Liver (tissue), 3 donors: ENCODE results near the gene SUGCT.

Source experiments
- EGR1 ChIP-seq, 2 donors: IDR thresholded peaks; 2 replicates each; pipeline ENCODE4 v1.6.1; 2016 to 2018; ENCODE audit warnings: antibody characterized with exemption in 2 of 2, low read depth in 2 of 2
- GABPA ChIP-seq, 2 donors: IDR thresholded peaks in 1 of 2; conservative IDR thresholded peaks in 1 of 2; 2 replicates each; pipeline ENCODE4 v1.6.1; 2016; ENCODE audit warnings: antibody characterized with exemption in 2 of 2, mild to moderate bottlenecking in 1 of 2, moderate library complexity in 1 of 2
- HNF4A ChIP-seq, 2 donors: conservative IDR thresholded peaks; 2 replicates each; pipeline ENCODE4 v1.6.1; 2016; ENCODE audit warnings: antibody characterized with exemption in 2 of 2, mild to moderate bottlenecking in 2 of 2
- JUND ChIP-seq, 2 donors: IDR thresholded peaks; 2 replicates each; pipeline ENCODE4 v1.6.1; 2016; ENCODE audit warnings: antibody characterized with exemption in 2 of 2
- RAD21 ChIP-seq, 2 donors: IDR thresholded peaks; 2 replicates each; pipeline ENCODE4 v1.6.1; 2016; ENCODE audit warnings: antibody characterized with exemption in 2 of 2, mild to moderate bottlenecking in 2 of 2
- TAF1 ChIP-seq: conservative IDR thresholded peaks from 2 replicates; pipeline ENCODE4 v1.6.1; 2016; ENCODE audit warnings: antibody characterized with exemption, mild to moderate bottlenecking
- YY1 ChIP-seq: IDR thresholded peaks from 2 replicates; pipeline ENCODE4 v1.6.1; 2016; ENCODE audit warnings: antibody characterized with exemption, mild to moderate bottlenecking
- TF ChIP-seq, protein P1 (sequence below): fragments of 150-350 bp; IDR thresholded peaks from 2 replicates; pipeline ENCODE4 v1.5.1; 2017; ENCODE audit warnings: improper control_type of control experiment, low read depth, low read length; ENCODE audit not compliant: missing input control
- TF ChIP-seq, protein P2 (sequence below): IDR thresholded peaks from 2 replicates; pipeline ENCODE4 v1.6.1; 2016; ENCODE audit warnings: antibody characterized with exemption
- TF ChIP-seq, protein P3 (sequence below): IDR thresholded peaks from 2 replicates; pipeline ENCODE4 v1.6.1; 2016; ENCODE audit warnings: antibody characterized with exemption
- TF ChIP-seq, protein P4 (sequence below): IDR thresholded peaks from 2 replicates; pipeline ENCODE4 v1.6.1; 2016; ENCODE audit warnings: antibody characterized with exemption, mild to moderate bottlenecking
- TF ChIP-seq, protein P5 (sequence below): IDR thresholded peaks from 2 replicates; pipeline ENCODE4 v1.6.1; 2016; ENCODE audit warnings: antibody characterized with exemption
- donor health status: healthy.
- donor health status: healthy.

DNA sequence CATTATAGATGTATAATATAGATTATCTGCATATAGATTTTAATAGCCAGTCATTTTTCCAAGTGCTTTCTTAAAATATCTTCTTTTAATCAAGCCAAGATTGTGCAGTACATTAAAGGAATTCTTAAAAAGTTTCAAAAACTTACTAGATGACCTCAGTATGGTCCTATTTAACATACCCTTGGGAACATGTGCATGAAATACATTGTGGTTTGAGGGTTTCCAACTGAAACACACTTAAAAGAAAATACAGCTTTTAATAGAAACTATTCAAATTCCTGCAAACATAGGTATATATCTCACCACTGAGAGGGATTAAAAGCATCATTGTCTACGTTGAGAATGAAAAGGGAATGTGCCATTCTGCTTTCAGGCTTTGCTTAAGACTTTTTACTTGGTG, 364.9 kb downstream of the SUGCT start:
- TF ChIP-seq, protein P1, sequence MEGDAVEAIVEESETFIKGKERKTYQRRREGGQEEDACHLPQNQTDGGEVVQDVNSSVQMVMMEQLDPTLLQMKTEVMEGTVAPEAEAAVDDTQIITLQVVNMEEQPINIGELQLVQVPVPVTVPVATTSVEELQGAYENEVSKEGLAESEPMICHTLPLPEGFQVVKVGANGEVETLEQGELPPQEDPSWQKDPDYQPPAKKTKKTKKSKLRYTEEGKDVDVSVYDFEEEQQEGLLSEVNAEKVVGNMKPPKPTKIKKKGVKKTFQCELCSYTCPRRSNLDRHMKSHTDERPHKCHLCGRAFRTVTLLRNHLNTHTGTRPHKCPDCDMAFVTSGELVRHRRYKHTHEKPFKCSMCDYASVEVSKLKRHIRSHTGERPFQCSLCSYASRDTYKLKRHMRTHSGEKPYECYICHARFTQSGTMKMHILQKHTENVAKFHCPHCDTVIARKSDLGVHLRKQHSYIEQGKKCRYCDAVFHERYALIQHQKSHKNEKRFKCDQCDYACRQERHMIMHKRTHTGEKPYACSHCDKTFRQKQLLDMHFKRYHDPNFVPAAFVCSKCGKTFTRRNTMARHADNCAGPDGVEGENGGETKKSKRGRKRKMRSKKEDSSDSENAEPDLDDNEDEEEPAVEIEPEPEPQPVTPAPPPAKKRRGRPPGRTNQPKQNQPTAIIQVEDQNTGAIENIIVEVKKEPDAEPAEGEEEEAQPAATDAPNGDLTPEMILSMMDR, result no peak
- TF ChIP-seq YY1, result no peak
- TF ChIP-seq JUND (IDR thresholded peaks at IDR 0.05), result no peak
- TF ChIP-seq GABPA (IDR thresholded peaks at IDR 0.05 in 1 of 2, conservative IDR thresholded peaks at IDR 0.05 in 1 of 2), result no peak
- TF ChIP-seq, protein P2, sequence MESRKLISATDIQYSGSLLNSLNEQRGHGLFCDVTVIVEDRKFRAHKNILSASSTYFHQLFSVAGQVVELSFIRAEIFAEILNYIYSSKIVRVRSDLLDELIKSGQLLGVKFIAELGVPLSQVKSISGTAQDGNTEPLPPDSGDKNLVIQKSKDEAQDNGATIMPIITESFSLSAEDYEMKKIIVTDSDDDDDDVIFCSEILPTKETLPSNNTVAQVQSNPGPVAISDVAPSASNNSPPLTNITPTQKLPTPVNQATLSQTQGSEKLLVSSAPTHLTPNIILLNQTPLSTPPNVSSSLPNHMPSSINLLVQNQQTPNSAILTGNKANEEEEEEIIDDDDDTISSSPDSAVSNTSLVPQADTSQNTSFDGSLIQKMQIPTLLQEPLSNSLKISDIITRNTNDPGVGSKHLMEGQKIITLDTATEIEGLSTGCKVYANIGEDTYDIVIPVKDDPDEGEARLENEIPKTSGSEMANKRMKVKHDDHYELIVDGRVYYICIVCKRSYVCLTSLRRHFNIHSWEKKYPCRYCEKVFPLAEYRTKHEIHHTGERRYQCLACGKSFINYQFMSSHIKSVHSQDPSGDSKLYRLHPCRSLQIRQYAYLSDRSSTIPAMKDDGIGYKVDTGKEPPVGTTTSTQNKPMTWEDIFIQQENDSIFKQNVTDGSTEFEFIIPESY, result no peak
- TF ChIP-seq, protein P3, sequence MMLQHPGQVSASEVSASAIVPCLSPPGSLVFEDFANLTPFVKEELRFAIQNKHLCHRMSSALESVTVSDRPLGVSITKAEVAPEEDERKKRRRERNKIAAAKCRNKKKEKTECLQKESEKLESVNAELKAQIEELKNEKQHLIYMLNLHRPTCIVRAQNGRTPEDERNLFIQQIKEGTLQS, result no peak
- TF ChIP-seq TAF1, result no peak
- TF ChIP-seq RAD21 (IDR thresholded peaks at IDR 0.05), result no peak
- TF ChIP-seq, protein P4, sequence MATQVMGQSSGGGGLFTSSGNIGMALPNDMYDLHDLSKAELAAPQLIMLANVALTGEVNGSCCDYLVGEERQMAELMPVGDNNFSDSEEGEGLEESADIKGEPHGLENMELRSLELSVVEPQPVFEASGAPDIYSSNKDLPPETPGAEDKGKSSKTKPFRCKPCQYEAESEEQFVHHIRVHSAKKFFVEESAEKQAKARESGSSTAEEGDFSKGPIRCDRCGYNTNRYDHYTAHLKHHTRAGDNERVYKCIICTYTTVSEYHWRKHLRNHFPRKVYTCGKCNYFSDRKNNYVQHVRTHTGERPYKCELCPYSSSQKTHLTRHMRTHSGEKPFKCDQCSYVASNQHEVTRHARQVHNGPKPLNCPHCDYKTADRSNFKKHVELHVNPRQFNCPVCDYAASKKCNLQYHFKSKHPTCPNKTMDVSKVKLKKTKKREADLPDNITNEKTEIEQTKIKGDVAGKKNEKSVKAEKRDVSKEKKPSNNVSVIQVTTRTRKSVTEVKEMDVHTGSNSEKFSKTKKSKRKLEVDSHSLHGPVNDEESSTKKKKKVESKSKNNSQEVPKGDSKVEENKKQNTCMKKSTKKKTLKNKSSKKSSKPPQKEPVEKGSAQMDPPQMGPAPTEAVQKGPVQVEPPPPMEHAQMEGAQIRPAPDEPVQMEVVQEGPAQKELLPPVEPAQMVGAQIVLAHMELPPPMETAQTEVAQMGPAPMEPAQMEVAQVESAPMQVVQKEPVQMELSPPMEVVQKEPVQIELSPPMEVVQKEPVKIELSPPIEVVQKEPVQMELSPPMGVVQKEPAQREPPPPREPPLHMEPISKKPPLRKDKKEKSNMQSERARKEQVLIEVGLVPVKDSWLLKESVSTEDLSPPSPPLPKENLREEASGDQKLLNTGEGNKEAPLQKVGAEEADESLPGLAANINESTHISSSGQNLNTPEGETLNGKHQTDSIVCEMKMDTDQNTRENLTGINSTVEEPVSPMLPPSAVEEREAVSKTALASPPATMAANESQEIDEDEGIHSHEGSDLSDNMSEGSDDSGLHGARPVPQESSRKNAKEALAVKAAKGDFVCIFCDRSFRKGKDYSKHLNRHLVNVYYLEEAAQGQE, result no peak
- TF ChIP-seq, protein P5, sequence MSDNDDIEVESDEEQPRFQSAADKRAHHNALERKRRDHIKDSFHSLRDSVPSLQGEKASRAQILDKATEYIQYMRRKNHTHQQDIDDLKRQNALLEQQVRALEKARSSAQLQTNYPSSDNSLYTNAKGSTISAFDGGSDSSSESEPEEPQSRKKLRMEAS, result no peak
- TF ChIP-seq HNF4A (conservative IDR thresholded peaks at IDR 0.05), result no peak
- no peak for TF ChIP-seq EGR1 (IDR thresholded peaks at IDR 0.05; ENCODE audit: low read depth in 2 of 2)
